Caco-2 (cell line): ENCODE measurements around the gene SRP72. TPM values are rescaled to one million over a fixed set of nuclear protein-coding genes. Genes with fewer than 3 reads are reported as not detected.

Experiments used
- BruUV-seq: library from RNA; stranded (reverse); fragments of 400-500 nt; replicated peaks from 2 replicates; lab custom pipeline; 2021; lab: Mats Ljungman, UMichigan
- CTCF ChIA-PET: fragments of 300-600 bp; sonication (Branson Sonifier 250); formaldehyde crosslinking; loops from one replicate; lab custom pipeline; 2022; ENCODE audit warnings: antibody characterized with exemption; lab: Charles Lee
- POLR2A ChIA-PET: fragments of 300-600 bp; sonication (Branson Sonifier 250); formaldehyde crosslinking; loops from one replicate; lab custom pipeline; 2022; ENCODE audit warnings: antibody characterized with exemption; lab: Charles Lee
- DNase-seq, 2 experiments: peaks; one replicate each; pipeline versions ENCODE4 v3.0.0 to v3.0.0-alpha.2; 2020 to 2022
- H3K27me3 ChIP-seq: replicated peaks from 2 replicates; pipeline ENCODE4 v1.6.0; 2011; ENCODE audit warnings: low read length; ENCODE audit not compliant: control insufficient read depth, insufficient read depth
- H3K36me3 ChIP-seq: 2 replicates; pipeline ENCODE4 v1.5.1; 2011; ENCODE audit warnings: low read length; ENCODE audit not compliant: control insufficient read depth, insufficient read depth
- H3K4me1 ChIP-seq: fragments of 250-450 bp; sonication (Bioruptor Pico); 2 replicates; pipeline ENCODE4 v1.5.1; 2020; ENCODE audit warnings: mild to moderate bottlenecking
- H3K4me3 ChIP-seq: 2 replicates; pipeline ENCODE4 v1.5.1; 2011; ENCODE audit warnings: low read depth, mild to moderate bottlenecking, control low read depth, low read length
- H3K9me3 ChIP-seq: fragments of 250-450 bp; sonication (Bioruptor Pico); 2 replicates; pipeline ENCODE4 v1.5.1; 2020; ENCODE audit warnings: mild to moderate bottlenecking, moderate library complexity
- H3K27ac Mint-ChIP-seq: one replicate; pipeline ENCODE4 v1.8.0; 2022; ENCODE audit warnings: mixed read lengths; ENCODE audit not compliant: unreplicated experiment
- H3K27me3 Mint-ChIP-seq: one replicate; pipeline ENCODE4 v1.8.0; 2022; ENCODE audit warnings: mixed read lengths; ENCODE audit not compliant: insufficient read depth, unreplicated experiment
- H3K36me3 Mint-ChIP-seq: one replicate; pipeline ENCODE4 v1.8.0; 2022; ENCODE audit warnings: mild to moderate bottlenecking, mixed read lengths; ENCODE audit not compliant: insufficient read depth, unreplicated experiment
- H3K4me1 Mint-ChIP-seq: one replicate; pipeline ENCODE4 v1.8.0; 2022; ENCODE audit warnings: low read depth, mixed read lengths; ENCODE audit not compliant: unreplicated experiment
- H3K4me3 Mint-ChIP-seq: one replicate; pipeline ENCODE4 v1.8.0; 2022; ENCODE audit warnings: mild to moderate bottlenecking, moderate library complexity, mixed read lengths; ENCODE audit not compliant: unreplicated experiment
- H3K9me3 Mint-ChIP-seq: one replicate; pipeline ENCODE4 v1.8.0; 2022; ENCODE audit warnings: mixed read lengths; ENCODE audit not compliant: unreplicated experiment
- intact Hi-C: fragments of 100-400 bp; cut with micrococcal nuclease; formaldehyde crosslinking; loops from one replicate; pipeline ENCODE4 v1.10.0; 2022; ENCODE audit not compliant: unreplicated experiment
- total RNA-seq: library from RNA; stranded (reverse); gene quantifications from 2 replicates; pipeline ENCODE4 v1.2.3, GENCODE V29; 2022
- TF ChIP-seq, protein P1 (sequence below), 2 experiments: fragments of 200-600 bp in 1 of 2; IDR thresholded peaks; 1 replicate in 1 of 2; 2 replicates in 1 of 2; pipeline versions ENCODE4 v1.5.1 to v1.8.0; 2011 to 2022; ENCODE audit warnings: antibody characterized with exemption in 1 of 2, control low read depth in 1 of 2, inconsistent platforms in 1 of 2, low read depth in 1 of 2, low read length in 1 of 2, mild to moderate bottlenecking in 1 of 2, moderate library complexity in 1 of 2; ENCODE audit not compliant: insufficient read depth in 1 of 2, severe bottlenecking in 1 of 2, unreplicated experiment in 1 of 2

SRP72 gene
- total RNA-seq, 1 experiment from 2014 or later, result 116 TPM

DNA sequence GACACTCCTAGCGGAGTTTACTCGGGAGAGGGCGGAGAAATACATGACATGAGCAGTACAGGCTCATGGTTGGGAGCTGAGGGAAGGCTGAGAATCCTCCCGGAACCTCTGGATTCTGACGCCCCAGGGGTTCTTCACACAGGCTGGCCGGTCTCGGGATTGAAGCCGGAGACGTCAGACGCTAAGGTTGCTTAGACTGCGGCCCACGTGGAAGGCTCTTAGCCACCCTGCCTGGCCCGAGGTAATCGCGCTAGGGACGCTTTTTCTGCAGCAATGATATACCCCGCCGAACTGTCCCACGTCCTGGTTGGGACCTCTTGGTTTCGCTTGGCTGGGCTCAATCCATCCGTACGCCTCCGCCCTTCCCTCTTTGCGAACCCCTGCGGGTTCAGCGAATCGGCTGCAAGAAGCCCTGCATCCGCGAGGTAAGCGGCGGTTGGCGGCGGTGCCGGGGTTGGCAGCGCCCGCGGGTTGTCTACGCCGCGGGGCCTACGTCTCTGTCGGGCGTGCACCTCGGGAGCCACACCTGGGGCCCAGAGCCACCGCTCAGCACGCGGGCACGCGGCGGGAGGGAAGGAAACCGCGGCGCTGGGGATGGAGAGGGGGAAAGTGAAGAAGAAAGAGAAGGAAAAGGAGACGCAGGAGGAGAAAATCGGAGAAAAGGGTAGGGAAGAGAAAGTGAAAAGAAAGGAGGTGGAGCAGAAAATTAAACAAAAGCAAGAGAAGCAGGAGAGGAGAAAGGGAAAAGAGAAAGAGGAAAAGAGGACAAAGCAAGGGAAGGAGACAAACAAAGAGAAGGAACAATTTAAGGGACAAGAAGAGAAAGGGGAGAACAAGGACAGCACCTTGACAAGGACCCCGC is 38.1 kb downstream of the SRP72 start, which contains the start of gene ARL9:
ARL9 (plus strand) TSS at position 523 of the 862 bp plus-strand sequence; CDS start at position 595, 72 bp downstream.
- CTCF ChIA-PET, result no interaction called here
- H3K9me3 ChIP-seq, result no peaks in the 10 kb centered on the region
- peak within 1 kb of the TSS; percentile 39 for H3K4me3 ChIP-seq
- Mint-ChIP-seq H3K36me3 (peaks cover 13% of the 10 kb centered on the region), H3K4me3 (peak within 1 kb of the TSS; percentile 59), H3K27me3 (no peaks in the 10 kb centered on the region), H3K4me1 (no peaks in the 10 kb centered on the region), H3K9me3 (no peaks in the 10 kb centered on the region), H3K27ac (no peak within 1 kb of the TSS)
- no peaks in the 10 kb centered on the region for H3K4me1 ChIP-seq
- H3K27me3 ChIP-seq, result no peaks in the 10 kb centered on the region
- POLR2A ChIA-PET, result no interaction called here
- BruUV-seq, result no TSS peak
- no peaks in the 10 kb centered on the region for H3K36me3 ChIP-seq
- intact Hi-C loops, result no loop called here
- TF ChIP-seq, protein P1, sequence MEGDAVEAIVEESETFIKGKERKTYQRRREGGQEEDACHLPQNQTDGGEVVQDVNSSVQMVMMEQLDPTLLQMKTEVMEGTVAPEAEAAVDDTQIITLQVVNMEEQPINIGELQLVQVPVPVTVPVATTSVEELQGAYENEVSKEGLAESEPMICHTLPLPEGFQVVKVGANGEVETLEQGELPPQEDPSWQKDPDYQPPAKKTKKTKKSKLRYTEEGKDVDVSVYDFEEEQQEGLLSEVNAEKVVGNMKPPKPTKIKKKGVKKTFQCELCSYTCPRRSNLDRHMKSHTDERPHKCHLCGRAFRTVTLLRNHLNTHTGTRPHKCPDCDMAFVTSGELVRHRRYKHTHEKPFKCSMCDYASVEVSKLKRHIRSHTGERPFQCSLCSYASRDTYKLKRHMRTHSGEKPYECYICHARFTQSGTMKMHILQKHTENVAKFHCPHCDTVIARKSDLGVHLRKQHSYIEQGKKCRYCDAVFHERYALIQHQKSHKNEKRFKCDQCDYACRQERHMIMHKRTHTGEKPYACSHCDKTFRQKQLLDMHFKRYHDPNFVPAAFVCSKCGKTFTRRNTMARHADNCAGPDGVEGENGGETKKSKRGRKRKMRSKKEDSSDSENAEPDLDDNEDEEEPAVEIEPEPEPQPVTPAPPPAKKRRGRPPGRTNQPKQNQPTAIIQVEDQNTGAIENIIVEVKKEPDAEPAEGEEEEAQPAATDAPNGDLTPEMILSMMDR (IDR thresholded peaks at IDR 0.05; ENCODE audit: insufficient read depth in 1 of 2, low read depth in 1 of 2, low read length in 1 of 2, severe bottlenecking in 1 of 2, unreplicated experiment in 1 of 2), result no peak
- DNase-seq, result peak in 1 of 2 experiments; percentile 21

DNA sequence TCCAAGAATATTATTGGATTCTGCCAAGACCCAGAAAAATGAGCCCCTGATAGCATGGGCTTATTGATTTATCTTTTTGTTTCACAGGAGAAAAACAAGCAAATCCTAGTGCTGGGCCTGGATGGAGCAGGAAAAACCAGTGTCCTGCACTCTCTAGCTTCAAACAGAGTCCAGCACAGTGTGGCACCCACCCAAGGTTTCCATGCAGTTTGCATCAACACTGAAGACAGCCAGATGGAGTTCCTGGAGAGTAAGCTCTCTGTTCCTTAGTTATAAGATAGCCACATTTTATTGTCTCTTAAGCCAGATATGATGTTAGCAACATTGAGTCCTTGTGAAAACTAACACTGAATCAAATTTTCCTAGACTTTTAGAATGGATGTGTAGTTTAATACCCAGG is 43.7 kb downstream of the SRP72 start:
- Mint-ChIP-seq H3K9me3 (peaks cover 9% of the 10 kb centered on the region), H3K27me3 (no peaks in the 10 kb centered on the region), H3K36me3 (no peaks in the 10 kb centered on the region), H3K27ac (no peak overlapping the region), H3K4me1 (no peaks in the 10 kb centered on the region), H3K4me3 (no peak overlapping the region)
- Histone ChIP-seq H3K36me3 (no peaks in the 10 kb centered on the region), H3K27me3 (no peaks in the 10 kb centered on the region), H3K9me3 (no peaks in the 10 kb centered on the region), H3K4me1 (no peaks in the 10 kb centered on the region), H3K4me3 (no peak overlapping the region)
- BruUV-seq, result no TSS peak
- intact Hi-C loops, result no loop called here
- TF ChIP-seq, protein P1 (IDR thresholded peaks at IDR 0.05; ENCODE audit: insufficient read depth in 1 of 2, low read depth in 1 of 2, low read length in 1 of 2, severe bottlenecking in 1 of 2, unreplicated experiment in 1 of 2), result no peak
- CTCF ChIA-PET, result no interaction called here
- no peak for DNase-seq
- POLR2A ChIA-PET, result no interaction called here

DNA sequence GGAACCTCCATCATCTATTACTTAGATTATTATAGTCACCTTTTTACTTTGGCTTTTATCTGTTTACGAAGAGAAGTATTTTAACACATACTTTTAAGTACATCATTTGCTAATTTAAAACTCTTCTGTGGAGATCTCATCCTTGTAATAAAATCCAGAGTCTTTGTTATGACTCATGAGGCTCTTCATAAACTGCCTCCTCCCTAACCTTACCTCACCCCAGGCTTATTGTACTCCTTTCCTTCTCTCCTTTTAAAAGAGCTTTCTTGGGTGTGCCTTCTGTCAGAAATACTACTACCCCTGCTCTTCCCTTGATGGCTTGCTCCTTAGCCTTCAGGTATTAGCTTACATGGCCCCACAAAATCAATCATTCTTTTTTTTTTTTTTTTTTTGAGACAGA is 44.7 kb downstream of the SRP72 start:
- Histone ChIP-seq H3K4me3 (no peak overlapping the region), H3K36me3 (no peaks in the 10 kb centered on the region), H3K4me1 (no peaks in the 10 kb centered on the region), H3K9me3 (no peaks in the 10 kb centered on the region), H3K27me3 (no peaks in the 10 kb centered on the region)
- DNase-seq, result no peak
- CTCF ChIA-PET, result no interaction called here
- peaks cover 9% of the 10 kb centered on the region for H3K9me3 Mint-ChIP-seq
- no peak overlapping the region for H3K4me3 Mint-ChIP-seq
- no peaks in the 10 kb centered on the region for H3K36me3 Mint-ChIP-seq
- no TSS peak for BruUV-seq
- TF ChIP-seq, protein P1 (IDR thresholded peaks at IDR 0.05; ENCODE audit: insufficient read depth in 1 of 2, low read depth in 1 of 2, low read length in 1 of 2, severe bottlenecking in 1 of 2, unreplicated experiment in 1 of 2), result no peak
- H3K4me1 Mint-ChIP-seq, result no peaks in the 10 kb centered on the region
- intact Hi-C loops, result no loop called here
- peaks cover 3% of the 10 kb centered on the region for H3K27me3 Mint-ChIP-seq
- H3K27ac Mint-ChIP-seq, result no peak overlapping the region
- POLR2A ChIA-PET, result no interaction called here
